SH-SY5Y (cell line): ENCODE results near the gene ECHS1.

ENCODE experiments used
- GATA2 ChIP-seq: IDR thresholded peaks from 2 replicates; pipeline ENCODE4 v1.6.1; 2011; ENCODE audit warnings: mild to moderate bottlenecking, low read depth, low read length
- GATA3 ChIP-seq: IDR thresholded peaks from 2 replicates; pipeline ENCODE4 v1.6.1; 2011; ENCODE audit warnings: low read depth, mild to moderate bottlenecking, low read length, moderate library complexity

Gene ECHS1

DNA sequence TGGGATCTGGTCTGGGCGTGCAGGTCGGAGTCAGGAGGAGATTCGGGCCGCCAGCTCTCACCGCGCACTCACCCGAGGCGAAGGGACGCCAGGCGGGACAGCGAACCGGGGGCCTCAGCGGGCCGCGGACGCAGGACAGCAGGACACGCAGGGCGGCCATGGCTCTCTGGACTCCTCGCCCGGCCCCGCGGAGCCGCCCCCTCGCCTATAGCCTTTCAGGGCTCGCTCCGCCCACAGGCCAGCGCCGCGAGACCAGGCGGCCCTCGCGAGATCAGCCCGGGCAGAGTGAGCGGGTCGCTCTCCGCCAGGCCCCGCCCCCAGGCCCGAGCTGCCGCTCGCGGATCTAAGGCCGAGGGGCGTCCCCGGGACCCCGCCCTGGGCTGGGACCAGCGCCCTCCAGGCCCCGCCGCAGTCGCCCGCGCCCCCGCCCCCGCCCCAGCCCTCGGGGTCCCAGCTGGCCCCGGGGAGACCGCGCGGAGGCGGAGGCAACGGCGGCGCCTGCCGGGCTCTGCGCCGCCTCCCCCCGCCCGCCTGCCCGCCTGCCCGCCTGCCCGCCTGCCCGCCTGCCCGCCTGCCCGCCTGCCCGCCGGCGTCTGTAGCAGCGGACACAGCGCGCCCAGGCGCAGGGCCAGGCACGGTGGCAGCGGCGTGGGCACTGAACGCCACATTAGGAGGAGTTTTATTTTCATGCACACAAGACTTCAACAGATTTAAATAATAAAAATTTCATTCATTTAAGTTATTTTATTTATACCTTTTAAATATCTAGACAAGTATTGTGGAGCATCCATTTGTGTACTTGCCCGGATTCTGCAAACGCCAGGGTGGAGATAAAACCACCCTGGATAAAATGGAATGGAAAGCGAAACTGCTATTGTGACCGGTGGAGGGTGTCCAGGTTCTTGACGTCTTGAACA lies at the start of gene ECHS1:
ECHS1 (minus strand) TSS at position 181 of the 917 bp plus-strand sequence; CDS start at position 160, 21 bp downstream.
- TF ChIP-seq GATA2 (no peak), GATA3 (no peak)

DNA sequence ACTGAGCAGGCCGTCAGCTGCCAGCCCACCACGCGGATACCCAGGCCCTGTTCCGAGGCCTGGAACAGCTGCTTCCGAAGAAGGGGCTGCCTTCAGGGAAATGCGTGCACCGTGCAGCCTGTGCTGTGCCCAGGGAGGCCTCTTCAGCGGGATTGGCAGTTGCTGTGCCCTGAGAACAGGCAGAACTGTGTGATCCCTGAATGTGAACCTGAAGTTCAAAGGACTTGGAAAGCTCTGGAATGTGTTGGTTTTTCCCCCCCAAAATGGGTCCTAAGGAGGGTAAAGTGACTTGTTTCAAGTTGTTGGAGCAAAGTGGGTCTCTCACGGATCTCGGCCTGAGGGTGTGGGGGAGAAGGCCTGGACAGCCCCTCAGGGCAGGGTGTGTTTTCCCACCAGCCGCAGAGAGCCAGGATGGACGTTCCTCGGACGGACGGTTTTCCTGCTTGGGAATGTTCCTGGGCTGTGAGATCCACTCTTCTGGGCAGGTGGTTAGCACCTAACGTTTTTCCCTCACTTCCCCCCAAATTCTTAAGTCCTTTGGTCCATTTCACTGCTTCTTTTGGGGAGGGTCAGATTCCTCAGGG lies 49.2 kb upstream of the ECHS1 start:
- TF ChIP-seq GATA3 (no peak), GATA2 (no peak)

DNA sequence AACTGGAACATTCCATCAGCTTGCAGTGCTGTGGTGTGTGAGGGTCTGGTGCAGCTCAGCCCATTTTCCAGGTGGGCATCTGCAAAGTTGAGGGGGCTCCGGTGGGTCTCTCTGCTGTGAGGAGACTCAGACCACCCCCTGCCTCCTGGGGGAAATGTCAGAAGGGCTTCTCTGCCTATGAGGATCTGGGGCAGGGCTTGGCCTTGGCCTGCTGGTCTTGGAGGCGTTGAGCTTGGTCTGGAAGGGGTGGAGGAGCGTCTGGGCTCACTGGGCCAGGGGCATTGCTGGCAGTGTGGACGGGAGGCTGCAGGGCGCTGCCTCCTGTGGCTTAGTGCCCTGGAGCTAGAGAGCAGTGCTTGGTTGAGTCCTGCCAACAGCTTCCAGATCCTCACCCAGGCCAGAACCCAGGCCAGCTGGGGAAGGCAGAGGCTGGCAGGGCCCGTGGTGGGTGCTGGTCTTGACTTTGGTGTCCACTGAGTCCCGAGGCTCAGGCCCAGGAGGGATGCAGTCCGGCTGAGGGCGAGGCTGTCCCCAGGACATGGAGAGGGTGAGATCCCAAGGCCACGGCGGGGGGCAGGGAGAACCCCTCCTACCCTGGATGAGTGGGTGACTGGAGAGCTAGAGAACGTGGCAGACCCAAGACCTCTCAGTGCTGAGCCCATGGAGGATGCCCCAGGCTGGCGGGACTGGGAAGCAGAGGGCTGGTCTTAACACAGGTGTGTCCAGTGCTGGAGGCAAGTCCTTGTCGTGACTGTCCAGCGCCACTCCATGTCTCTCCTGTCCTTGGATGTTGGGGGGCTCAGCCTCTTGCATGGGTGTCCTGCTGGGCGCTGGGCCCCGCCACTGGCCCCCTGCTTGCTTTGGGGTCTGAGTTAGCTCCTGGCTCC lies 48.4 kb upstream of the ECHS1 start:
- TF ChIP-seq GATA2 (no peak), GATA3 (no peak)

DNA sequence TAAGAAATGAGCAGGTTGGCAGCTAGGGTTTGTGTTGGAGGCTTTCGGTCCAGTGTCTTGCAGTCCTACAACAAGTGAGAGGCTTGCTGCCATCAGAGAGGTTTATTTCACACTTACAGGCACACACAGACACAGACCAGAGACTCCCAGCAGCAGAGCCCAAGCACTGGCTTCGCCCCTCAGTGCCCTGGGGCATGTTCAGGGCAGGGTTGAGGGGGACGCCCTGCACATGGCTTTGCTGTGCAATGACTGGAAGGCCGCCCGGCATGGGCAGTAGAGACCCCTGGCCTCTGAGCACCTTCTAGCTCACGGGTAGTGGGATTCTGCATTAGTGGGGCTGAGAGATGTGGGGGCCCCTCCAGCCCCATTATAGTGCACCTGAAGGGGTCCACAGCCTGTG lies 47.4 kb upstream of the ECHS1 start:
- TF ChIP-seq GATA3 (no peak), GATA2 (no peak)

DNA sequence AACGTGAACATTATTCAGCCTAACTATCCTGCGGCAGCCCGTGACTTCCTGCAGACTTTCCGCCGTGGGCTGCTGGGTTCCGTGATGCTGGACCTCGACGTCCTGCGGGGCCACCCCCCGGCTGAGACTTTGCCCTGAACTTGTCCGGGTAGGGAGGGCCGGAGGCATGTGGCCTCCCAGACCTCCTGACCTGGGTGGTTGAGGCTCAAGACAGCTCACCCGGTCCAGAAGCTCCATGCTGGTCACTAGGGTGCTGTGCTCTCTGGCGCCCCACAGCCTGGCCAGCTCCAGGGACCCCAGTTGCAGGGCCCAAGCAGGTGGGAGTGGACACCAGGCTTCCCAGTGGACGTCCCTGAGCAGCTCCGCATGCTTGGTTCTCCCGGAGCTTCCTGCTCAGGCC lies 46.9 kb upstream of the ECHS1 start:
- TF ChIP-seq GATA2 (no peak), GATA3 (no peak)

DNA sequence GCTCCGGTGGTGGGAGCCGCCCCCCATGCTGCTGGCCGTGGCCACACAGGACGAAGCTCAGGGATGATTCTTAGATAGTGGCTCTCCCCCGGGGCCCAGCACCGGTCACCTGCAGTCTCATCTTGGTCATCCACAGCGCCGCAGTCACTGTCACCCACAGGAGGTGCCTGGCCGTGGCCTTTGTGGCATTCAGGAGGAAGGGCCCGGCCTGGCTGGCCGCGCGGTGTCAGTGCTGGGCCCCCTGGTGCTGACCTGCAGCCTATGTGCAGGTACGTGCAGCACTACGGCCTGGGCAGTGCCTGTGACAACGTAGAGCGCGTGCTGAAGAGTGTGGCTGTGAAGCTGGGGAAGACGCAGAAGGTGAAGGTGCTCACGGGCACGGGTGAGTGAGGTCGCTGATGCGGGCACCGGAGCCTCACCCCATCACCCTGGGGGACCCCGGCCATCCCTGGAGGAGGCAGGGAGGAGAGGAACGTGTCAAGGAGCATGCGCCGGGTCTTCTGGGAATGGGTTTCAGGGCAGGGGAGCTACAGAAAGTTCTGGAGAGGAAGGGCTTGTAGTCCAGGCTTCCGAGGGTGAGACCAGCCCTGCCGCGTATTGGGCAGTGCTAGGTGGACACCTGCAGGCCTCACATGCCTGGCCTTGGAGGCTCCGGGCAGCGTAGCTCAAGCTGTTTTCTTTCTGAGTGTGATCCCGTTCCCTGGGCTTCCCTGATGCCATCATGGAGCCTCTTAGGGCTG lies 46.2 kb upstream of the ECHS1 start:
- no peak for TF ChIP-seq GATA2
- TF ChIP-seq GATA3, result no peak

DNA sequence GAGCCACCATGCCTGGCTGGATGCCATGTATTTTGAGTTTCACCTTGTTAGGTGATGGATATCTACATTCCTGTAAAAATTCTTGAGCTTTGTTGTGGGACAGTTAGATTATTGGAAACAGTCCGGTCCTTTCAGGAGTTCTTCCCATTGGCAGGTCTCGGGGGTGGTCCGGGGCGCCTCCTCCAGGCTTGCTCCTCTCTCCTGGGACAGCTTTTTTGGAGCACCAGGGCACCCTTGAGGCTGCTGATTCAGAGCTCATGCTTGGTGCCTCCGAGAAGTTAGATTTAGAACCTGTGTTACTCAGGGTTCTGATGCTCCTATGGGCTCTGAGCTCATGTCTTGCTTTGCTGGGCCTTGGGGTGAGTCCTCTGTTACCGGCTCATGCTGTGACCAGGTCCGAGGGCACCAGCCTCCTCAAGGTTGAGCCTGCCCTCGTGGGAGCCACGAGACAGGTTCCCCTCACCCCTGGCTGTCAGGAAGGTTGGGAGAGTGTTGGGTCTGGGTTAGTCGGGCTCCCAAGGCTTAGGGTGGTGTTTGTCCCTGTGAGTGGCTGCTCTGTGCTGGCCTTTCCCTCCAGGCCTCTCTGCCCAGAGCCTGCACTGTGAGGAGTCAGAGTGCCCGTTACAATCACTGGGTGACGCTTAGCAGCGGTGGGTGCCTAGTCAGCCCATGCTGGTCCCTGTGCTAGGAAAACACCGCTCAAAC lies 45.3 kb upstream of the ECHS1 start:
- no peak for TF ChIP-seq GATA3
- TF ChIP-seq GATA2, result no peak

DNA sequence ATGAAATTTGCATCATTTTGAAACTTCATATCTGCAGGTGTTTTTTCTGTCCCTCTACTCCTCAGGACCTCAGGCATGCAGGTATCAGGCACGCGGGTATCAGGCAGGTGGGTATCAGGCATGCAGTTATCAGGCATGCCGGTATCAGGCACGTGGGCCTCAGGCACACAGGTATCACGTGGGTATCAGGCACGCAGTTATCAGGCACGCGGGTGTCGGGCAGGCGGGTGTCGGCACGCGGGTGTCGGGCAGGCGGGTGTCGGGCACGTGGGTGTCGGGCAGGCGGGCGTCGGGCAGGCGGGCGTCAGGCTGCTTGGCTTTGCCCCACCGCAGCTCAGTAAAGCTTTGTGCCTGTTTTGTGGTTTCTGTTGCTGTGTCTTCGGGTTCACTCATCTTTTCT lies 42.6 kb upstream of the ECHS1 start:
- TF ChIP-seq GATA2 (no peak), GATA3 (no peak)

DNA sequence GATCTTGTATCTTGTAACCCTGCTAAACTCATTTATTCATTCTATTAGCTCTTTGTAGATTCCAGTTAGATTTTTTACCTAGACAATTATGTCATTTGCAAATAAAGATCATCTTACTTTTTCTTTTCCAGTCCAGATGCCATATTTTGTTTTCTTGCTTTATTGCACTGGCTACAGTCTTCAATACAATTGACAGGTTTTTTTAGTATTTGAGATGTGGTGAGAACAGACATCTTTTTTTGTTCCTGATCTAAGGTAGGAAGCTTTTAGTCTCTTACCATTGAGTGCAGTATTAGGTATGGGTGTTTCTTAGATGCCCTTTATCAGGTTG lies 39.2 kb upstream of the ECHS1 start:
- TF ChIP-seq GATA3 (no peak), GATA2 (no peak)

DNA sequence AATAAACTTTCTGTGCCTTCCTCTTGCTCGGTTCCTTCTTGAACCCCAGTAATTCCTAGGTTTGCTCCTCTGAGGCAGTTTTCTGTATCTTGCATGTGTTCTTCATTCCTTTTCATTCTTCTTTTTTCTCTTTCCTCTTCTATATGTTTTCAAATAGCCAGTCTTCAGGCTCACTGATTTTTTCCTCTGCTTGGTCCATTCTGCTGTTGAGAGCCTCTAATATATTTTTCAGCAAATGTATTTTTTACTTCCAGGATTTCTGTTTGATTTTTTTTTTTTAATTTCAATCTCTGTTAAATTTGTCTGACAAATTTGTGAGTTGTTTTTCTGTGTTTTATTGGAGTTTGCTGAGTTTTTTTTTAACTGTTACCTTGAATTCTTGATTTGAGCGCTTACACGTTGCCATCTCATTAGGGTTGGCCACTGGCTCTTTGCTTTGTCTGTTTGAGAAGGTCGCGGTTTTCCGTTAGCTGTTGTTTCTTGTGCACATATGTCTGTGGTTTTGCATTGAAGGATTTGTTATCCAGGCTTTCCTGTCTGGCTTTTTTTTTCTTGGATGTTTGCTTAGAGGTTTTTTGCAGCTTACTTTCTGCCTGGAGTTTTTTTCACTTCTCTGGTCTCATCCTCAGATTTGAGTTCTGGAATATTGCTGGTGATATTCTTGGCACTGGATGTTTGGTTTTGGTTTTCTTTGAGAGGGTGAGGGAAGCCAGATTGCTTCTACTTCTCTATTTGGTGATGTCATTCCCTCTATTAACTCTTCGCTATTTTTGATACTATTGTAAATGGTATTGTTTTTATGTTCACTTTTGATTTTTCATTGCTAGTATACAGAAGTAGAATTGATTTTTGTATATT lies 38.6 kb upstream of the ECHS1 start:
- no peak for TF ChIP-seq GATA3
- no peak for TF ChIP-seq GATA2

DNA sequence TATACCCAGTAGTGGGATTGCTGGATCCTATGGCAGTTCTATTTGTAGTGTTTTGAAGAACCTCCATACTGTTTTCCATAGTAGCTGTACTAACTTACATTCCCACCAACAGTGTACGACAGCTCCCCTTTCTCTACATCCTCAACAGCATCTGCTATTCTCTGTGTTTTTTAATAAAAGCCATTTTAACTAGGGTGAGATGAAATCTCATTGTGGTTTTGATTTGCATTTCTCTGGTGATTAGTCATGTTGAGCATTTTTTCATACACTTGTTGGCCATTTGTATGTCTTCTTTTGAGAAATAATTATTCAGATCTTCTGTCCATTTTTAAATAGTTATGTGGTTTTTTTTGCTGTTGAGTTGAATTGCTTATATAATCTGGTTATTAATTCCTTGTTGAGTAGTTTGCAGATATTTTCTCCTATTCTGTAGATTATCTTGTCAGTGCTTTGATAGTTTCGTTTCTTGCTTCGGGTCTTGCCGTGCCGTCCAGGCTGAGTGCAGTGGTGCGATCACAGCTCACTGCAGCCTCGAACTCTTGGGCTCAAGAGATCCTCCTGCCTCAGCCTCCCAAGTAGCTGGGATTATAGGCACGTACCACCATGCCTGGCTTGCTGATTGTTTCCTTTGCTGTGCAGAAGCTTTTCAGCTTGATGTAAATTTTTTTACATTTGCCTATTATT lies 32.8 kb upstream of the ECHS1 start:
- no peak for TF ChIP-seq GATA3
- TF ChIP-seq GATA2, result no peak

DNA sequence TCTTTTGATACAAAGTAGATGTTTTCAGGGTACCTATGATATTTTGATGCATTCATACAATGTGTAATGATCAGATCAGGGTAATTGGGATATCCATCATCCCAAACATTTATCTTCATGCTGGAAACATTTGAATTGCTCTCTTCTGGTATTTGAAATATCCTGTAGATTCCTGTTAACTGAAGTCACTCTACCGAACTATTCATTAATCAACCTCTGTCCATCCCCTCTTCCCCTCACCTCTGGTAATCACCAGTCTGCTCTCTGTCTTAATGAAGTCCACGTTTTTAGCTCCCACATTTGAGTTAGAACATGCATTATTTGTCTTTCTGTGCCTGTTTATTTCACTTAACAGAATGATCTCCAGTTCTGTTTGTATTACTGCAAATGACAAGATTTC lies 32.1 kb upstream of the ECHS1 start:
- no peak for TF ChIP-seq GATA3
- no peak for TF ChIP-seq GATA2

DNA sequence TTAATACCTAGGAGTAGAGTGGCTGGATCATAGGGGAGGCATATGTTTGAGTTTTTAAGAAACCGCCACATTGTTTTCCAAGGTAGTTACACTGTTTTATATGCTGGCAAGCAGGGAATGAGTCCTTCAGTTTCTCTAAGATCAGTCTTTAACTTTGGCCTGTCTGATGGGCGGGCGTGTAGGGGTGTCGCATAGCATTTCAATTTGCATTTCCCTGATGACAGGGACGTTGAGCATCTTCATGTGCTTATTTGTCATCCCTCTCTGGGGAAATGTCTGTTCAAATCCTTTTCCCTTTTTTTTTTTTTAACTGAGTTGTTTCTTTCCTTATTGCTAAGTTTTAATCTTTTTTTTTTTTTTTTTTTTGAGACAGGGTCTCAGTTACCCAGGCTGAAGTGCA lies 30.6 kb upstream of the ECHS1 start:
- TF ChIP-seq GATA3, result no peak
- TF ChIP-seq GATA2, result no peak

DNA sequence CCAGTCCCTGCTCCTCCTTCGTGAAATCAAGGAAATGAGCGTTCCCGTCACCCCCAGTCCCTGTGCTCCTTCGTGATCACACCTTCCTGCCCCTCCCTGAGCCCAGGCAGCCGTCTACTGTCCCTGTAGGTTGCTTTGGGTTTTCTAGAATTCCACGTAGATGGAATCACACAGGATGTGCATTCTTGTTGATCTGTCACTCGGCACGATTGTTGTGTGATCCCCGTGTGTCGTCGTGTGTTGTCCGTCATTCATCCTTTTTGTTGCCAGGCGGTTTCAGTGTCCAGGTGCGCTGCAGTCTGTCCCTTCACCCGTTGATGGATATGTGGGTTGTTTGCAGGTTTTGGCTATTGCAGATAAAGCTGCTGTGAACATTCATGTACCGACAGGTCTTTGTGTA lies 30.2 kb upstream of the ECHS1 start:
- TF ChIP-seq GATA3, result no peak
- TF ChIP-seq GATA2, result no peak
